B cell (primary cell): ENCODE results near the gene DIAPH1. TPM values are rescaled to one million over a fixed set of nuclear protein-coding genes. Genes with fewer than 3 reads are reported as not detected.

Source experiments
- ATAC-seq: fragments of 200-7000 bp; cut with Tn5 transposase; one replicate; pipeline ENCODE4 v1.10.0; 2021; ENCODE audit warnings: low read depth, mild to moderate bottlenecking, moderate number of reproducible peaks, moderate library complexity
- CTCF ChIA-PET: fragments of 350-600 bp; sonication (Branson Sonifier 250); formaldehyde crosslinking; loops from one replicate; lab custom pipeline; 2021; ENCODE audit warnings: antibody characterized with exemption, inconsistent platforms; lab: Charles Lee
- POLR2A ChIA-PET: fragments of 350-600 bp; sonication (Branson Sonifier 250); formaldehyde crosslinking; loops from one replicate; lab custom pipeline; 2021; ENCODE audit warnings: antibody characterized with exemption; lab: Charles Lee
- DNase-seq: peaks from one replicate; pipeline ENCODE4 v3.0.0; 2013
- H2AFZ ChIP-seq: 2 replicates; pipeline ENCODE4 v1.6.1; 2012; ENCODE audit warnings: mild to moderate bottlenecking, low read depth, low read length; ENCODE audit not compliant: insufficient read depth, poor library complexity, severe bottlenecking
- H3K27ac ChIP-seq, 2 donors: 1 replicate in 1 of 2; 2 replicates in 1 of 2; pipeline ENCODE4 v1.5.1; 2012 to 2013; ENCODE audit warnings: low read length in 2 of 2, mild to moderate bottlenecking in 2 of 2, moderate library complexity in 1 of 2
- H3K27me3 ChIP-seq, 4 experiments: fragments of 200-600 bp in 1 of 4; sonication (generic) in 1 of 4; replicated peaks in 1 of 4; 1 replicate in 2 of 4; 2 replicates in 2 of 4; pipeline versions ENCODE4 v1.6.1 to v1.7.0; 2013 to 2016; ENCODE audit warnings: low read length in 3 of 4, mild to moderate bottlenecking in 2 of 4, mixed read lengths in 1 of 4, moderate library complexity in 1 of 4; ENCODE audit not compliant: insufficient read depth in 4 of 4, control insufficient read depth in 3 of 4; ENCODE audit errors: control extremely low read depth in 1 of 4
- H3K36me3 ChIP-seq, 2 experiments: replicated peaks in 1 of 2; 1 replicate in 1 of 2; 2 replicates in 1 of 2; pipeline versions ENCODE4 v1.6.1 to v1.7.1; 2013; ENCODE audit warnings: low read length in 1 of 2; ENCODE audit not compliant: insufficient read depth in 2 of 2, control insufficient read depth in 1 of 2; ENCODE audit errors: control extremely low read depth in 1 of 2, extremely low read depth in 1 of 2
- H3K4me1 ChIP-seq, 2 donors: fragments of 200-600 bp in 1 of 2; sonication (generic) in 1 of 2; 1 replicate in 1 of 2; 2 replicates in 1 of 2; pipeline versions ENCODE4 v1.5.1 to v1.6.1; 2013 to 2017; ENCODE audit warnings: low read length in 2 of 2; ENCODE audit not compliant: control insufficient read depth in 2 of 2, insufficient read depth in 2 of 2
- H3K4me2 ChIP-seq: replicated peaks from 2 replicates; pipeline ENCODE3; 2012; ENCODE audit warnings: mild to moderate bottlenecking, low read depth, low read length; ENCODE audit not compliant: poor library complexity, severe bottlenecking
- H3K4me3 ChIP-seq, 5 experiments: fragments of 200-600 bp in 1 of 5; sonication (generic) in 1 of 5; 1 replicate in 3 of 5; 2 replicates in 2 of 5; pipeline versions ENCODE4 v1.5.1 to v1.7.0; 2011 to 2016; ENCODE audit warnings: low read length in 4 of 5, mild to moderate bottlenecking in 4 of 5, low read depth in 2 of 5, control low read depth in 1 of 5, moderate library complexity in 1 of 5; ENCODE audit not compliant: insufficient read depth in 1 of 5; ENCODE audit errors: control extremely low read depth in 1 of 5, extremely low read depth in 1 of 5
- H3K79me2 ChIP-seq: fragments of 200-600 bp; sonication (generic); one replicate; pipeline ENCODE4 v1.6.0; 2016; ENCODE audit warnings: low read length; ENCODE audit not compliant: control insufficient read depth, insufficient read depth
- H3K9ac ChIP-seq: fragments of 200-600 bp; sonication (generic); 2 replicates; pipeline ENCODE4 v1.6.1; 2017; ENCODE audit warnings: mild to moderate bottlenecking, low read length, moderate library complexity
- H3K9me3 ChIP-seq, 3 donors: one replicate each; pipeline versions ENCODE4 v1.6.1 to v1.7.1; 2013; ENCODE audit warnings: low read length in 2 of 3; ENCODE audit not compliant: control insufficient read depth in 2 of 3, insufficient read depth in 1 of 3; ENCODE audit errors: control extremely low read depth in 1 of 3
- H4K20me1 ChIP-seq: 2 replicates; pipeline ENCODE4 v1.6.0; 2012; ENCODE audit warnings: mild to moderate bottlenecking, low read length; ENCODE audit not compliant: insufficient read depth, control insufficient read depth, poor library complexity, severe bottlenecking
- H3K27ac Mint-ChIP-seq: one replicate; pipeline ENCODE4 v1.8.0; 2021; ENCODE audit warnings: mixed read lengths
- H3K27me3 Mint-ChIP-seq: one replicate; pipeline ENCODE4 v1.8.0; 2021; ENCODE audit warnings: mixed read lengths
- H3K4me1 Mint-ChIP-seq: one replicate; pipeline ENCODE4 v1.8.0; 2021; ENCODE audit warnings: mixed read lengths
- H3K4me3 Mint-ChIP-seq: one replicate; pipeline ENCODE4 v1.8.0; 2021; ENCODE audit warnings: mixed read lengths
- H3K9me3 Mint-ChIP-seq: one replicate; pipeline ENCODE4 v1.8.0; 2022; ENCODE audit warnings: mixed read lengths; ENCODE audit not compliant: insufficient read depth
- EZH2 ChIP-seq: IDR thresholded peaks from 2 replicates; pipeline ENCODE4 v1.6.1; 2012; ENCODE audit warnings: borderline replicate concordance, low read depth, mild to moderate bottlenecking, moderate library complexity, low read length; ENCODE audit not compliant: insufficient read depth, poor library complexity, severe bottlenecking
- WGBS: methylation state at CpG from one replicate; pipeline ENCODE4 v1.1.5; 2013; ENCODE audit warnings: missing lambda C conversion rate; ENCODE audit not compliant: insufficient coverage; 5-methylcytosine and 5-hydroxymethylcytosine counted together
- intact Hi-C: fragments of 100-400 bp; cut with micrococcal nuclease; formaldehyde crosslinking; loops from one replicate; pipeline ENCODE4 v1.10.0; 2022
- polyA plus RNA-seq: library from polyadenylated mRNA; depleted of rRNA; stranded (reverse); fragments of >200 nt; gene quantifications from 2 replicates; pipeline ENCODE4 v1.2.3, GENCODE V29; 2012
- total RNA-seq, 2 donors: library from RNA; stranded (reverse); fragments of 120-200 nt in 1 of 2; gene quantifications; 1 replicate in 1 of 2; 2 replicates in 1 of 2; pipeline versions ENCODE4 v1.2.3 to v1.2.4, GENCODE V29; 2013 to 2022
- TF ChIP-seq, protein P1 (sequence below): fragments of 200-600 bp; IDR thresholded peaks from one replicate; pipeline ENCODE4 v1.8.0; 2022; ENCODE audit warnings: antibody characterized with exemption, mild to moderate bottlenecking

The DIAPH1 gene
- total and polyA plus RNA-seq, 2 donors (not counting 1 experiment from before 2014, with no cell fraction given), result 59.7 to 113 TPM

DNA sequence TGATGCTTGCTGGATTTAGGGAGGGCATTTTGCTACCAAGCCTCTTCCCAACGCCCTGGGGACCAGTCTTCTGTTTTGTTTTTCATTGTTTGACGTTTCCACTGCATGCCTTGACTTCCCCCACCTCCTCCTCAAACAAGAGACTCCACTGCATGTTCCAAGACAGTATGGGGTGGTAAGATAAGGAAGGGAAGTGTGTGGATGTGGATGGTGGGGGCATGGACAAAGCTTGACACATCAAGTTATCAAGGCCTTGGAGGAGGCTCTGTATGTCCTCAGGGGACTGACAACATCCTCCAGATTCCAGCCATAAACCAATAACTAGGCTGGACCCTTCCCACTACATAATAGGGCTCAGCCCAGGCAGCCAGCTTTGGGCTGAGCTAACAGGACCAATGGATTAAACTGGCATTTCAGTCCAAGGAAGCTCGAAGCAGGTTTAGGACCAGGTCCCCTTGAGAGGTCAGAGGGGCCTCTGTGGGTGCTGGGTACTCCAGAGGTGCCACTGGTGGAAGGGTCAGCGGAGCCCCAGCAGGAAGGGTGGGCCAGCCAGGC lies 107.0 kb downstream of the DIAPH1 start:
- peaks cover 58 to 95% of the 10 kb centered on the region in 2 donors for H3K4me1 ChIP-seq
- H3K4me2 ChIP-seq, result peak overlapping the region; percentile 86
- POLR2A ChIA-PET, result interaction anchor here (0.6 to 1.3 kb wide), 2 partner anchors 19 to 30 kb away, joined by 3 to 6 read pairs; no protein-coding TSS in a partner anchor

More for the DNA sequence above, 107.0 kb downstream of the DIAPH1 start:
- 85% methylated on average over 2 of the region's 4 CpGs for WGBS
- ATAC-seq (no peak), DNase-seq (no peak)
- Histone ChIP-seq H4K20me1 (peaks cover 5% of the 10 kb centered on the region), H3K79me2 (no peaks in the 10 kb centered on the region), H3K9me3 (peaks cover 0 to 13% (median 0%) of the 10 kb centered on the region in 3 donors), H3K4me3 (peak overlapping the region in 1 of 5 experiments; percentile 64), H3K9ac (no peak overlapping the region), H2AFZ (peak overlapping the region; percentile 39), H3K27me3 (no peaks in the 10 kb centered on the region), H3K36me3 (peaks cover 0 to 23% of the 10 kb centered on the region in 2 experiments), H3K27ac (peak overlapping the region in 1 of 2 donors; percentile 0)
- H3K27me3 Mint-ChIP-seq, result no peaks in the 10 kb centered on the region
- H3K27ac Mint-ChIP-seq, result peak overlapping the region; percentile 69
- peaks cover 3% of the 10 kb centered on the region for H3K9me3 Mint-ChIP-seq
- CTCF ChIA-PET, result interaction anchor here (0.5 to 12.8 kb wide), 16 partner anchors 10 to 191 kb away, joined by 3 to 176 read pairs (median 10); partner anchors contain the start of genes PCDHGA11, PCDHGA12, PCDHGC3 and PCDHGC4
- intact Hi-C loops, result loop anchor here (1.0 to 2.0 kb wide), 4 partner anchors 12 to 191 kb away; partner anchors contain the start of gene TAF7
- TF ChIP-seq, protein P1, sequence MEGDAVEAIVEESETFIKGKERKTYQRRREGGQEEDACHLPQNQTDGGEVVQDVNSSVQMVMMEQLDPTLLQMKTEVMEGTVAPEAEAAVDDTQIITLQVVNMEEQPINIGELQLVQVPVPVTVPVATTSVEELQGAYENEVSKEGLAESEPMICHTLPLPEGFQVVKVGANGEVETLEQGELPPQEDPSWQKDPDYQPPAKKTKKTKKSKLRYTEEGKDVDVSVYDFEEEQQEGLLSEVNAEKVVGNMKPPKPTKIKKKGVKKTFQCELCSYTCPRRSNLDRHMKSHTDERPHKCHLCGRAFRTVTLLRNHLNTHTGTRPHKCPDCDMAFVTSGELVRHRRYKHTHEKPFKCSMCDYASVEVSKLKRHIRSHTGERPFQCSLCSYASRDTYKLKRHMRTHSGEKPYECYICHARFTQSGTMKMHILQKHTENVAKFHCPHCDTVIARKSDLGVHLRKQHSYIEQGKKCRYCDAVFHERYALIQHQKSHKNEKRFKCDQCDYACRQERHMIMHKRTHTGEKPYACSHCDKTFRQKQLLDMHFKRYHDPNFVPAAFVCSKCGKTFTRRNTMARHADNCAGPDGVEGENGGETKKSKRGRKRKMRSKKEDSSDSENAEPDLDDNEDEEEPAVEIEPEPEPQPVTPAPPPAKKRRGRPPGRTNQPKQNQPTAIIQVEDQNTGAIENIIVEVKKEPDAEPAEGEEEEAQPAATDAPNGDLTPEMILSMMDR, result no peak
- TF ChIP-seq EZH2, result no peak
- peak overlapping the region; percentile 92 for H3K4me3 Mint-ChIP-seq
- H3K4me1 Mint-ChIP-seq, result peaks cover 91% of the 10 kb centered on the region
